ENCODE results near the gene CCL4. TPM values are rescaled to one million over a fixed set of nuclear protein-coding genes. Genes with fewer than 3 reads are reported as not detected.

The CCL4 gene
- total RNA-seq, 1 donor from 2014 or later = 25.3 TPM

DNA sequence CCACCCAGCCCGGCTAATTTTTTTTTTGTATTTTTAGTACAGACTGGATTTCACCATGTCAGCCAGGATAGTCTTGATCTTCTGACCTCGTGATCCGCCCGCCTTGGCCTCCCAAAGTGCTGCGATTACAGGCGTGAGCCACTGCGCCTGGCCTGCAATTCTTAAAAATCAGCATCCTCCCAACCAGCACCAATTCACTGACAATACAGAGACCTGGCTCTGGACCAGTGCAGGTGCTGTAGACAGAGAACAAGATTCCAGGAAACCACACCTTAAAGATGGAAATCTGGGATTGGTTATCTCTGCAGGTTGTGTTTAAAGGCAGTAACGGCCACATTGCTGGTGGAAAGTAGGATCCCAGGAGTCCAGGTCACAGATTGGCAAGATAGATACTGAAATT lies 39.2 kb downstream of the CCL4 start:
- DNase-seq (ENCODE audit: low spot score) = no peak

DNA sequence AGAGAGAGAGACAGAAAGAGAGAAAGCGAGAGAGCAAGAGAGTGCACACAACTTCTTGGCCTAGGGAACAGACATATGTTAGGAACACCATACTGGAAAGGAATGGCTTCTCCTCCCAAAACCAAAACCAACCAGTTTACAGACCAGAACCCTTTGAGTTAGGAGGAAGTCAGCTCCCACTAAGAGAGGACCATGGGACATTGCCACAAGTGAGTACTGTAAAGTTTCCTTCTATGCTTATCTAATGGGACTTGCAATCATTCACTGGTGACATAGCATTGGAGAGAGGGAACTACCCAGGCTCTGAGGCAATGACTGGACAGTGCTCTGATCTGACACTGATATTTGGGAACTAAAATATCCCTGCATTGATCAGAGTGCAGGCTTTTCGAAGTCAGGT lies 40.4 kb downstream of the CCL4 start:
- DNase-seq (ENCODE audit: low spot score) = no peak

DNA sequence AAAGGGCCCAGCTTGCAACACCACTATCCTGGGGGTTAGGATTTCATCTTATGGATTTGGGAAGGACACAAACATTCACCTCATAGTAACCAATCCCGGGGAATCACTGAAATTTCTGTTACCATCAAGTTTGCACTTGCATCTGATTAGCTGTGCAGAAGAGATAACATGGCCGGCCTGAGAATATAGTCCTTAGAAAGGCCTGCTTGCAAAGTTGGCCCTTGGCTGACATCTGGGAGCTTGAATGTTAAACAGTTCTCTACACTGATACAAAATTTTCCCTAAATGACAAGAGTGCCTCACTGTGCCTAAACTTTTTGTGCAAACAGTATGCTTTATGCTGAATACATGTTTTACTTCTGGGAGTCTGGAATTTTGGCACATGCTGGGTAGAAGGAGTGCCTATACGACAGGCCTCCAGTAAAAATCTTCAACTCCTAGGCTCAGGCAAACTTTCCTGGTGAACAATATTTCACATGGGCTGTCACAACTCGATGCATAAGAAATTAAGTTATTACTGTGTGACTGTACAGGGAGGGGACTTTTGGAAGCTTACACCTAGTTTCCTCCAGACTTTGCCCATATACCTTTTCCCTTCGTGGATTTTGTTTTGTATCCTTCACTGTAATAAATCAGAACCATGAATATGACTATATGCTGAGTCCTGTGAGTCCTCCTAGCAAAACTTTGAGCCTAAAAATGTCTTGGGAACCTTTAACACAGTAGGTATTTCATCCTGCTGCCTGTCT lies 41.5 kb downstream of the CCL4 start:
- no peak for DNase-seq (ENCODE audit: low spot score)

DNA sequence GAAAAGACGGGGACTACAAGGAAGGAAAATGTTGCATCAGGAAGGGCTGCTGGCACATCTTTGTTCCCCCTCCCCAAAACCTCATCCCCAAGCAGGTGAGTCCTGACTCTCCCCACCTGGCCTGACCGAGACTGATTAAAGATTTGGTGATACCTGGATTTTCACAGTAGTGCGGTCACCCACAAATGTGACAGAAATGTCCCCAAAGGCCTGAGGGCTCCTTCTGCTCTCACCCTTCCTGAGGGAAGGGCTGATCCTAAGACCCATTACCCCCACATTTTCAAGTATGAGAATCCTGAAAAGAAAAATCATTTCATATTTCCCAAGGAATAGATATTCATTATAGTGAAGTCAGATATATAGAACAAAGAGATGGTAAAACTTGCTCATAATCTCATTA lies 44.0 kb downstream of the CCL4 start:
- DNase-seq (ENCODE audit: low spot score) = no peak

DNA sequence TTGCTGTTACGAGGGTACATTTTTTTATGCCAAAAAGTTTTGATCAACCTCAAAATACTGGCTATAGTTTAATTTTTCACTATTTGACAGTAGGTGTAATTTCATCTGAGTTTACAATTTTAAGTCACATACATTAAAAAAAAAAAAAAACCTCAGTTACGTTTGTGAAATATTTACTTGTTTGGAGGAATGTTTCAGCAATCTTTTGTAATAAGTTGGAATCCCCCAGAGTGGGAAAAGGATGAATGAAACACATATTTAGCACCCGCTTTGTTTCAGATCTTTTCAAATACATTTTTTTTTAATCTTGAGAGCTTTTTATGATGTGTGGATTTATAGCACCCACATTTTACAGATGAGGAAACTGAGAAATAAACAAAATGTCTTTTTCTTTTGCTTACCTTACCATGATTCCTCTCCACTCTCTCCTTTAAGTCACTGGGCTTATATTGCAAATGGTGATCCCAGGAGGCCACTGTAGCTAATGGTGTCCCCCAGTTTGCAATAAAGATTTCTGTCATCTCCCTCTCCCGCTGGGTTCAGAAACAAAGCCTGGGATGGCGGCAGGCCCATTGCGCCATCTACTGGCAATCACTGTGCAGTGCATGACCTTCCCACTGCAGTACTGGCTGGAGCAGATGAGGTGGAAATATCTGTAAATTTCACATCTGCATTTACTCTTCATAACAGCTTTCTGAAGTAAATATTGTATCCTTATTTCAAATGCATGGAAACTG lies 45.1 kb downstream of the CCL4 start:
- peak; percentile 96 for DNase-seq (ENCODE audit: low spot score)

DNA sequence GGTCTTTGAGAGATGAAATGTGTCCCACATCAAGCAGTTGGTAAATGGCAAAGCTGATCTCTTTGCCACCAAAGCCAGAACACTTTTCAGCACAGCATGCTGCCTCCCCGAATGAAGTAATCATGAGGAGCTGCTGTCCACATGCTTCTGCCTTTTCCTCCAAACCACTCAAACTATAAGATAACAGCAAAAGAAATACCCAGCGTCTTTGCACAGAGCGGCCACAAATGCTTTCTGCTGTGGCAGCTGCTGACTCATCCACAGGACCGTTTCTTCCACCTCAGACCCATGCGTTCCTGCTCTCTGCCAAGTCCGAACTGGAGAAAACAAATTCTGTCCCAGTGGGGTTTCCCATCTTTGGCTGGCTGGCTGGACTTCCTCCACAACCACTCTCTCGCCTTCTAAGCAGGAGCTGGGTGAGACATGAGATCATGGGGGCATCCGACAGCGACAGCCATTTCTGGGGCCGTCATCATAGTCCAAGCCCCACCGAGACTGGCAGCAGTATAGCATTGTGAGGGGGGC lies 45.7 kb downstream of the CCL4 start:
- DNase-seq (ENCODE audit: low spot score) = no peak

DNA sequence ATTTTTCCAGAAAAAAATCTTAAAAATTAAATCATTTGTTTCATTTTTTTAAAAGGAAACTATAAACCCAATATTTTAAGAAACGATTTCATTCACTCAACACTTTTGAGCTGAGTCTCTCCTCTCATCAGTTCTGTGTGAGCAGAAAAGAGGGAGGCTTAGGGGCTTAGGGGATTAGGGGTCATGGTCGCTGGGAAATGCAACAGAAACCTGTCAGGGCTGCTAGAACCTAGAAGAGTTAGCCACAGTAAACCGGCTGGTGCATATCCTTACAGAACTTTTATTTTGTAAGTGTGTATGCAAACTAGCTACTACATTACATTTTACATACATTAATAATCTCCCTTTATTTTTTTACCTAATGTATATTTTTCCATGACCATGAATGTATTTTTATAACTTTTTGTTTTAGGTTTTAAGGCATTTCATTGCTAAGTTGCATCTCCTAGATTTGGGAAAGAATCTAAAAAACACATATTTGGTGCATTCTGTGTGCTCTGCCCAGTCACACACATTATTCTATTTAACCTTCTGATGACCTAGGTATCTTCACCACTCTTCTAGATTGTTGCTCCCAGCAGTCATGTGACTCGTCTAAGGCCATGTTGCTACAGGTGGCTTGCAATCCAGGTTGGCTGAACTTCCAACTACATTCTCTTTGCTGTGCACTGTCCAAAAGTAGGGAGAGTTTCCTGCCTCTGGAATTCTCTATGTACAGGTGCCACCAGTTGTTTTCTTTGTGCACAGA lies 48.4 kb downstream of the CCL4 start:
- no peak for DNase-seq (ENCODE audit: low spot score)

DNA sequence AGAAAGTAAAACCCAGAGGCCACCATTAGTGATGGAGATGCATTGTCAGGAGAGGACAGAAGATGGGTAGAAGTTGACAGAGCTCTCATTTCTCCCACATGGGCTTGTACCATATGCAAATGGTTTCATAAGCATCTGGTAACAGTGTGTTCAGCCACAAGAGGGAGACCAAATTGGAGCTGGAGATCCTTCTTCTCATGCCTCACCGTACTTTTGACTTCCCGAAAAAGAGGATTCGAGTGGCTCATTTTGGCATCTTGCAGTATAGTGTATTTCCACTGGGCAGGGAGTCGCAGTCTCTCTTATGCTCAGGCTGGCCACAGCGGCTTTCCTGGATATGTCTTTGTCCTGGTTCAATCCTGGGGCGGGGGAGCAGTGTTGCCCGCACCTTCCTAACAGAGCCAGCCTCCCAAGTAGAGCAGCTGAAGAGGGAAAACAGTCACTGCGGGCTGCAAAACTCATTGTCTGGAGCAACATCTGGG lies 49.1 kb downstream of the CCL4 start:
- DNase-seq (ENCODE audit: low spot score) = no peak

DNA sequence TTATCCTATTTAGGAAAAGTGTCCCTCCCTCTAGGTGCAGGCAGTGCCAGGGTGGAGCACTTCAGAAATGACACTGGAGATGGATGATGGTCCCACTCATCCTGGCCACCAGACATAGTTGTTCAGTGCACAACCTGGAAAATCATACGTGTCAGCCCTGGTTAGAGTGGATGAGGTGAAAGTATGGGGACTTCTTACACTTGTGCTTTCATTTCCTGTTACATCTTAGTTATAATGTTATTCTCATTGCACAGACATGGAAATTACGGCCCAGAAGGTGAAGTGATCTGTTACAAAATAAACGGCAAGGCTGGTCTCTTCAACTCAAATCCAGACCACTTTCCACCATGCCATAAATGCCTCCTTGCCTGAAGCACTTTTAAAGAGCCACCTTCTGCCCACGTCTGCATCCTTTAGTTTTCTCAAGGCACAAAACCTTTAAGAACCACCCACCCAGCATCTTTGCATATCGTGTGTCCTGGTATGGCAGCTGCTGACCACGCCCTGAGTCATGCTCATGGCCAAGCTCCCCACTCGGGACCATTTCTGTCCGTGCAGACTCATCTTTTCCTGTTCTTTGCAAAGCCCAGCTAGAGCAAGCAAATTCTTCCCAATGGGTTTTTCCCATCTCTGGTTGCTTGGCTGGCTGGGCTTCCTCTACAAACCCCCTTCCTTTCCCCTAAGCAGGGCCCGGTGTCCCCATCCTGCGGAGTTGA lies 50.4 kb downstream of the CCL4 start:
- no peak for DNase-seq (ENCODE audit: low spot score)

Other genes starting within 250 kb of the CCL4 start
- not detected for gene HEATR9, start 234.9 kb upstream of the CCL4 start, total RNA-seq
- gene CCL5, start 223.5 kb upstream of the CCL4 start, total RNA-seq = 4.0 TPM
- gene RDM1, start 173.1 kb upstream of the CCL4 start, total RNA-seq = not detected
- gene LYZL6, start 160.1 kb upstream of the CCL4 start, total RNA-seq = not detected
- gene CCL16, start 122.3 kb upstream of the CCL4 start, total RNA-seq = not detected
- 61.1 TPM for gene CCL14, start 117.1 kb upstream of the CCL4 start, total RNA-seq
- gene CCL15, start 102.3 kb upstream of the CCL4 start, total RNA-seq = not detected
- gene CCL23, start 85.9 kb upstream of the CCL4 start, total RNA-seq = 5.2 TPM
- gene CCL18, start 39.6 kb upstream of the CCL4 start, total RNA-seq = 51.9 TPM
- gene CCL3, start 13.7 kb upstream of the CCL4 start, total RNA-seq = 33.7 TPM
- gene TBC1D3B, start 72.8 kb downstream of the CCL4 start, total RNA-seq = 3.3 TPM
- gene CCL3L1, start 92.9 kb downstream of the CCL4 start, total RNA-seq = 1.2 TPM
- gene CCL4L2, start 107.2 kb downstream of the CCL4 start, total RNA-seq = 1.2 TPM
- gene TBC1D3I, start 160.7 kb downstream of the CCL4 start, total RNA-seq = 0.19 TPM
- not detected for gene TBC1D3G, start 220.1 kb downstream of the CCL4 start, total RNA-seq